ENCODE measurements around the gene CNTROB.
"Not testable (repeated sequence)": the region's sequence is repeated elsewhere in the genome, so short reads cannot be mapped to it uniquely, and the experiment has no call there.

CNTROB gene

DNA sequence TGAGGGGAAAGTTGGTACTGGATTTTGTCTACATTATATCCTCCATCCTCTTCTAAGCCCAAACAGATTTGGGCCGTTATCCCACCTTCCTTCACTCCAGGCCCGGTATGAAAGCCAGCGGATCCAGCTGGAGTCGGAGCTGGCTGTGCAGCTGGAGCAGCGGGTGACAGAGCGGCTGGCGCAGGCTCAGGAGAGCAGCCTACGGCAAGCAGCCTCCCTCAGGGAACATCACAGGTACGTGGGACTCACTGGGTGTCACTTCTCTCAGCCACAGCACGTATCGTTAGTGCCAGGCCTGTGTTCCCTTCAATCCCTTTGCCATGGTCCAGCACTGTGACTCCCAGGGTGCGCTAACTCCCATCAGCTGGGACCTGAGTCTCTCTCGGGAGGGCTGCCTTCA lies 11.3 kb downstream of the CNTROB start:
- no peak for DNase-seq (ENCODE audit: low read depth)

DNA sequence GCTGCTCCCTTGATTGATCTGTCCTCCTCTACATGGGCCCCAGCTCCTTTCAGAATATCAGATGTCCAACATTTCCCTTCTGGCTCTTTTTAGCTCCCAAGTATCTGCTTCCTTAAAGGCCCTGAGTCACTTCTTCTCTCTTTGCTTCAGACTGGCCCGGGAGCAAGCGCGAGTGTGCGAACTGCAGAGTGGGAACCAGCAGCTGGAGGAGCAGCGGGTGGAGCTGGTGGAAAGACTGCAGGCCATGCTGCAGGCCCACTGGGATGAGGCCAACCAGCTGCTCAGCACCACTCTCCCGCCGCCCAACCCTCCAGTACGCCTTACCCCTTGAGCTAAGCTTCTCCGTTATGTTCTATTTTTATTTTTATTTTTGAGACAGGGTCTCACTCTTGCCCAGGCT lies 12.3 kb downstream of the CNTROB start:
- DNase-seq (ENCODE audit: low read depth): no peak

DNA sequence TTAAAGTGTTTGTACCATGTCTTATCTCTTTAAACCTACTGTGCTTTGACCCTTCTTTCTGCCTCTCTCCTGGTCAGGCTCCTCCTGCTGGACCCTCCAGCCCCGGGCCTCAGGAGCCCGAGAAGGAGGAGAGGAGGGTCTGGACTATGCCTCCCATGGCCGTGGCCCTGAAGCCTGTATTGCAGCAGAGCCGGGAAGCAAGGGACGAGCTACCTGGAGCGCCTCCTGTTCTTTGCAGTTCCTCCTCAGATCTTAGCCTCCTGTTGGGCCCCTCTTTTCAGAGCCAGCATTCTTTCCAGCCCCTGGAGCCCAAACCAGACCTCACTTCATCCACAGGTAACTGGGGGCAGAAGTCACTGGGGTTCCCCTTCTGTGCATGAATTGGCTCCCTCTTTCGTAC lies 13.6 kb downstream of the CNTROB start:
- no peak for DNase-seq (ENCODE audit: low read depth)

DNA sequence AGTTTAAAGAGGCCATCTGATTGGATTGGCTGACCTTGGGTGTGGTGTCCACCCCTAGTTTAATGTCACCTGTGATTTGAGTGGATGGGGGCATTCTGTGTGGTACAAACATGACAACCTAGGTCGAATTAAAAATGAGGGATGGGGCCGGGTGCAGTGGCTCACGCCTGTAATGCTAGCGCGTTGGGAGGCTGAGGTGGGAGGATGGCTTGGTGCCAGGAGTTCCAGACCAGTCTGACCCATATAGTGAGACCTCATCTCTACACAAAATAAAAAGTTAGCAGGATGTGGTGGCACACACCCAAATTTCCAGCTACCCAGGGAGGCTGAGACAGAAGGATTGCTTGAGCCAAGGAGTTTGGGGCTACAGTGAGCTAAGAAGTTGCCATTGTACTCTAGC lies 14.4 kb downstream of the CNTROB start:
- no peak for DNase-seq (ENCODE audit: low read depth)

DNA sequence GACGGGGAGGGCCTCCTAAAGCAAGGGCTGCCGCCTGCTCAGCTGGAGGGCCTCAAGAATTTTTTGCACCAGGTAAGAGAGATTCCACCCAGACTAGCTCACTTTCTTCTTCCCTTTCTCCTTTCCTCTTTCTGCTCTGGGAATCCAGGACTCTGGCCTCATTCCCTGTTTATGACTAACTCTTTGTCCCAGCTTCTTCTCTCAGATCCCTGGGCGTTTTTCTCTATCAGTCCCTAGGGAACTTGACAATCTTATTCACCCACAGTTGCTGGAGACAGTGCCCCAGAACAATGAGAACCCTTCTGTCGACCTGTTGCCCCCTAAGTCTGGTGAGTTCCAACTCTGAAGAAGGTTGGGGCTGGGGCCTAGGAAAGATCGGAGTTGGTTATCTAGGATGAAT lies 15.6 kb downstream of the CNTROB start:
- no peak for DNase-seq (ENCODE audit: low read depth)

DNA sequence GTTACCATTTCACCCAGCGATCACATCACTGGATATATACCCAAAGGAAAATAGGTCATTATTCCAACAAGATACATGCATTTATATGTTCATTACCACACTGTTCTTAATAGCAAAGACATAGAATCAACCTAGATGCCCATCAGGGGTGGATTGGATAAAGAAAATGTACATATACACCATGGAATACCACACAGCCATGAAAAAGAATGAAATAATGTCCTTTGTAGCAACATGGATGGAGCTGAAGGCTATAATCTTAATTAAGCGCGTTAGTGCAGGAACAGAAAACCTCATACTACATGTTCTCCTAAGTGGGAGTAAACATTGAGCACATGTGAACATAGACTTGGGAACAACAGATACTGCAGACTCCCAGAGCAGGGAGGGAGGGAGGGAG lies 18.6 kb downstream of the CNTROB start:
- no peak for DNase-seq (ENCODE audit: low read depth)

DNA sequence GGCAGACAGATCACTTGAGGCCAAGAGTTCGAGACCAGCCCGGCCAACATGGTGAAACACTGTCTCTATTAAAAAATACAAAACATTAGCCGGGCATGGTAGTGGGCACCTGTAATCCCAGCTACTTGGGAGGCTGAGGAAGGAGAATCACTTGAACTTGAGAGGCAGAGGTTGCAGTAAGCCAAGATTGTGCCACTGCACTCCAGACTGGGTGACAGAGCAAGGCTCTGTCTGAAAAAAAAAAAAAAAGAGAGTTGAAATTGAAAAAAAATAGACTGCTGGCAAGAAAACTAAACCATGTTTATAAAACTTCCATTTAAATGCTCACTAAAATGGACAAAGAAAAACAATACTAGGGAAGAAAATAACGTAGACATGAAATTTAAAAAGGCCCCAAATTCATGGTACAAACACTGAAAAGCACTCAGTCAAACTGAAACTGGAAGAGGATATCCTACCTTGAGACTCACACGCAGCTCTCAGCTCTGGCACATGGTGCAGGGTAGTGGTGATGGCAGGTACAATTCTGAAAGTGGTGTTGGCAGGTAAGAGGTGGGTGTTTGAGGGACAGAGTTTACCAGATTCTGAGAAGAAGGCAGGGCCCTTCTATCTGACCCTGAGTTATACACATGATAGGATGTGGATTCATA lies 19.3 kb downstream of the CNTROB start:
- no peak for DNase-seq (ENCODE audit: low read depth)

DNA sequence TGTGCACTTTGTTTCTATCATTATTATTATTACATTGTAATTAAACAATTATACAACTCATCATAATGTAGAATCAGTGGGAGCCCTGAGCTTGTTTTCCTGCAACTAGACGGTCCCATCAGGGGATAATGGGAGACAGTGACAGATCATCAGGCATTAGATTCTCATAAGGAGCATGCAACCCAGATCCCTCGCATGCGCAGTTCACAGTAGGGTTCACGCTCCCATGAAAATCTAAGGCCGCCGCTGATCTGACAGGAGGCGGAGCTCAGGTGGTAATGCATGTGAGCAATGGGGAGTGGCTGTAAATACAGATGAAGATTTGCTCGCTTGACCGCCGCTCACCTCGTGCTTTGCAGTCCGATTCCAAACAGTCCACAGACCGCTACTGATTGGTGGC lies 21.3 kb downstream of the CNTROB start:
- DNase-seq (ENCODE audit: low read depth): not testable (repeated sequence)

DNA sequence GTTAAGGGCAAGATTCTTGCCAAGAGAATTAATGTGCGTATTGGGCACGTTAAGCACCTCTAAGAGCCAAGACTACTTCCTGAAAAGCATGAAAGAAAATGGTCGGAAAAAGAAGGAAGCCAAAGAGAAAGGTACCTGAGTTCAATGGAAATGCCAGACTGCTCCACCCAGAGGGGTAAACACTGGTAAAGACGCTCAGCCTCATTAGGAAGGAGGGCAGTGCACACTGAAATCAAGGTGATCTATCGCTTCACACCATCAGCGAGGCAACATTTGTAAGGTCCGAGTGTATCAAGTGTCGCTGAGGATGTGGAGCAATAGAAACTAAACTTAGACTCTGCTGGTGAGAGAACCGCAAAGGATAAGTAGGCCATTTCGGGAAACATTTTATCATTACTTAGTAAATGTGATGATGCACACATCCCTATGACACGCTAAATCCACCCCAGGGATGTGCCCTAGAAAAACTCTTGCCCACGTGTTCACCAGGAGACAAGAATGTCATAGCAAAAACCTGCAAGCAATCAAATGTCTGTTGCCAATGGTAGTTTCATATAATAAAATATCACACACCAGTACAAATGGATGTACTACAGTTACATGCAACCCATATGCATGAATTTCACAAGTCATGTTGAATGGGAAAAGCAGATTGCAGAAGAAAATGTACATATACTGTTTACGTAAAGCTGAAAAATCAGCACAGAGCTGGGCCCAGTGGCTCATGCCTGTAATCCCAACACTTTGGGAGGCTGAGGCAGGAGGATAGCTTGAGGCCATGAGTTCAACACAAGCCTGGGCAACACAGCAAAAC lies 23.6 kb downstream of the CNTROB start:
- no peak for DNase-seq (ENCODE audit: low read depth)

DNA sequence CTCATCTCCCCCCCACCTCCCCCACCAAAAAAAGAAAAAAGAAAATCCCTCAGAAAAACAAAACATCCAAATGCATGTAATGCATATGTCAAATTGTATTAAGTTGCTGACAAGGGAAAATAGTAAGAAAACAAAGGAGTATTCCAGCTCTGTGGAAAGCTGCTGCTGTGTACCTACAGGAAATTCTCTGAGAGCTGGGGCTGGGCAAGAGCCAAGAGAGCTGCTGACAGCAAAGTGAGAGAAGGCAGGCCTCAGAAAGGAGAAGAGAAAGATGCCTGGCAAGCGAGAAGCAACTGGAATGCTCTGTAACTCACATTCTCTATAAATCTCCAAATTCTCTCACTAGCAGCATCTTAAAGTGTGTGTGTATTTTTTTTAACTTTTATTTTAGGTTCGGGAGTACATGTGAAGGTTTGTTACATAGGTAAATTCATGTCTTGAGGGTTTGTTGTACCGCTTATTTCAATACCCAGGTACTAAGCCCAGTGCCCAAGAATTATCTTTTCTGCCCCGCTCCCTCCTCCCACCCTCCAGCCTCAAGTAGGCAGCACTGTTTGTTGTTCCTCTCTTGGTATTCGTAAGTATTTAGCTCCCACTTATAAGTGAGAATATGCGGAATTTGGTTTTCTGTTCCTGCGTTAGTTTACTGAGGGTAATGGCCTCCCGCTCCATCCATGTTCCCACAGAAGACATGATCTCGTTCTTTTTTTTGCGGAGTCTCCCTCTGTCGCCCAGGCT lies 24.4 kb downstream of the CNTROB start:
- peak; percentile 7 for DNase-seq (ENCODE audit: low read depth)

DNA sequence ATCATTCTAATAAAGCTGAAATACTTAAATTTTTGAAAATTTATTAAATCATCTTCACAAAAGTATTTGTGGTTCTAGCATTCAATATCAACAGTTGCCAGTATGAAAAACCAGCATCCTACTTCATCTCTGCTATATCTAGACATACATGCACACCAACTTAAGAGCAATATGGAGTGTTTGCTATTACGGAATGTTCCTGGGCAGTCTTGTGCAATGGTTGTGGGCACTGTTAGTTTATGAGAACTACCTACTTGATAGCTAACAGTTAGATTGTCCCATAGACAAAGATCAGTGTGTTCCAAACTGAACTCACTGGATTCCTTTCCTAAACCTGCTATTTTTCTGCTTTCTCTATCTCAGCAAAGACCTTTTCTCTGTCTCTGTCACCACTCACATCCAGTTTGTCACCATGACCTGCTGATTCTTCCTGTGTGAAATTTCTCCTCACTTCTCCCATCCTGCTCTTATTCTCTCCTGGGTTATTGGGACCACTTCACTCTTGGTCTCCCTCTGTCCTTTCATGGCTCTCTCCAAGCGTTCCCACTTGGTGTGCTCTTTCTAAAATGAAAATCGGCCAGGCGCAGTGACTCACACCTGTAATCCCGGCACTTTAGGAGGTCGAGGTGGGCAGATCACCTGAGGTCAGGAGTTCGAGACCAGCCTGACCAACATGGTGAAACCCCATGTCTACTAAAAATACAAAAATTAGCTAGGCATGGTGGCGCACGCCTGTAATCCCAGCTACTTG lies 27.7 kb downstream of the CNTROB start:
- DNase-seq (ENCODE audit: low read depth): peak; percentile 68

DNA sequence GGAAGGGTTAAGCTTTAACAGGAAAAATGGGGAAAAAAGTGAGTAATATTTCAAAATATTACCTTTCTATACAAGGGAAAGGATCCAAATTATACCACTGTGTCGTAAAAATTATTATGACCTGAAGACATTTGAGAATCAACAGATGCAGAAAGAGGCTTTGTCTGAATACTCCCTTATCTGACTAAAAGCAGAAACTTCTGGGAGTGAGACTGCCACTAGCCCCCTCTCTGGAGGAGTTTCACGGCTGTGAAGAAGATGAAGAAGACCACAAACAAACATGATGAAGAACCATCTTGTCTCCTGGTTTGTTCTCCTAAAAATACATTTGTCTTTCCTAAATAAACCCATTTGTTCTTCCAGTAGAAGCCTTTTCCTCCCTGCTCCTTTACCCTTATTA lies 29.4 kb downstream of the CNTROB start:
- DNase-seq (ENCODE audit: low read depth): no peak

DNA sequence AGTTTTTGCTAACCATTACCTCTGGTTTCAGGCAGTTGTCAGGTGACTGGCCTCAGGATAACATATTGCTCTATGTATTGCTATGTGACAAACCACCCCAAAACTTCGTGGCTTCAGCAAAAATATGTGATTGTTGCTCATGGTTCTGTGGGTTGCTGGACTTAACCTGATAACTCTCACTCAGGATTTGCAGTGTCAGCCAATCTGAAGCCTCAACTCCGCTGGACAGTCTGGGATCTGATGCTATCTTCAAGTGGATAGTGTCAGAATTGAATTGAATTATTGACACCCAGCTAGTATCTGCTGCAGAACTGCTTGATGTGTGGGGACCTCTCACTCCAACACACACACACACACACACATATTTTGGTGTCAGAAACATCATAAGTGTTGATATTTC lies 35.7 kb downstream of the CNTROB start:
- DNase-seq (ENCODE audit: low read depth): no peak

DNA sequence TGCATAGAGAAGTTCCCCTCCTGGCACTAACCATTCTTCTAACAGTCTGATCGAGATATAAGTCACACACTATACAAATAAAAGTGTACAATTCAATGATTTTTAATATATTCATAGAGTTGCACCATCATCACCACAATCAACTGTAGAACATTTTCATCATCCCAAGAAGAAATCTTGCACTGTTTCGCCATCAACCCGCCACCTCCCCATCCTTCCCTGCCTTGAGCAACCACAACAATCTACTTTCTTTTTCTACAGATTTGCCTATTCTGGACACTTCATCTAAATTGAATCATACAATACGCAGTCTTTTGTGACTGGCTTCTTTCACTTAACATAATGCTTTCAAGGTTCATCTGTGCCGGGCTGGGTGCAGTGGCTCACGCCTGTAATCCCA lies 37.4 kb downstream of the CNTROB start:
- peak; percentile 56 for DNase-seq (ENCODE audit: low read depth)

DNA sequence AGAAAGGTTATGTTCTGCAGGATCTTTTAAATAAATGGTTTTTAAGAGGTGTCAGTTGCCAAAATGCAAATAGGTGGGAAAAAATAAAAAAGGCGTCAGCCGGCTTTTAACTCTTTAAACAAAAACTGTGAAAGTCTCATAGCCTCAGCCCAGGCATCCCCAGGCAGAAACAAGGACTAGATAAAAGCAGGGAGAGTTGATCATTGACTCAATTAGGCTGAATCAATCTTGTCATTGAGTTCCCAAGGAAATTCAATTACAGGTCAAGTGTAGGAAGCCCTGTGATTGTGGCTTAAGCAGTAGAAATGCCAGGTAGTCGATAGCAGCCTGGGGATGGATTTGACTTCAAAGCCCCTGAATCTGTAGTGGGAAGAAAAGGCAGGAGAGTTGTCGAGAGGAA lies 39.6 kb downstream of the CNTROB start:
- no peak for DNase-seq (ENCODE audit: low read depth)

DNA sequence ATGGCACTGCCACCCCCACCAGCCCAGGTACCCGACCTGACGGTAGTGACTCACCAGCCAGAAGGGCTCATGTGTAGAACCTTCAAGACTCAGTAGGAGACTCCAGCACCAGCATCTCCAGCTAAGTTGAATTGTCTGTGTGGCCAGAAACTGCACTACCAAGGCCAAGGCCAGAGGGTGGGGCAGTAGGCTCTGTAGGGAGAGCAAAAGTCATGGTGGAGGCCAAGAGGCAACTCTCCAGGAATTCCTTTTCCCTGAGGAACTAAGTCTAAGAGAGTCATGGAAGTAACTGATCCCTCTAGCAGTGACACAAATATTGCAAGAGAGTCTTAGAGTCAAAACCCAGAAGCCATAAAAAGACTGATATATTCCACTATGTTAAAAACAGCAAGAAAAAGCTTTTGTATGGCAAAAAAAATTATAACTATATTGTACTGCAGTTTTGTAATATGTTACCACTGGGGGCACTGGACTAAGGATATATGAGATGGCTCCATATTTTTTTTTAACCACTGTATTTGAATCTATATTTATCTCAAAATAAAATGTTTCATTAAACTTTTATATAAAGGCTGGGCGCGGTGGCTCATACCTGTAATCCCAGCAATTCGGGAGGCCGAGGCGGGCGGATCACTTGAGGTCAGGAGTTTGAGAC lies 40.3 kb downstream of the CNTROB start:
- peak; percentile 19 for DNase-seq (ENCODE audit: low read depth)

DNA sequence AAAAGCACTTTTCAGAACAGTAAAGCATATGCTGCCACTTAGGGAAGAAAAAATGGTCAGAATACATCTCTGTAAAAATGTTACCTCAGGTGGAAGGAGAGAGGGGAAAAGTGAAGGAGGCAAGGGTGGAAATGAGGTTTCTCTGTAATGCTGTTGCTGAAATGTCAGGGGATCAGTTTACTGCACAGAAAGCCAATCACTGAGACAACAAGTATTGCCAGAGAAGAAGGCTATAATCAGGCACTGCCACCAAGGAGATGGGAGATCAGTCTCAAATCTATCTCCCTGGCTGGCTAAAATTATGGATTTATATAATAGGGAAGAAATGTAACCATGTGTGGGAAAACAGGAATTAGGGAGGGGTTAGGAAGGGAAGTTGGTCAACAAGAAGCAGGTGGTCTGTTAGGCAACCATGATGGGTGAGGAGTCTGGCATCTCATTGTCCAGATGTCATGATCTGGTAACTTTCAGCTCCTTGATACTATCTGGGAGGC lies 42.7 kb downstream of the CNTROB start:
- no peak for DNase-seq (ENCODE audit: low read depth)

DNA sequence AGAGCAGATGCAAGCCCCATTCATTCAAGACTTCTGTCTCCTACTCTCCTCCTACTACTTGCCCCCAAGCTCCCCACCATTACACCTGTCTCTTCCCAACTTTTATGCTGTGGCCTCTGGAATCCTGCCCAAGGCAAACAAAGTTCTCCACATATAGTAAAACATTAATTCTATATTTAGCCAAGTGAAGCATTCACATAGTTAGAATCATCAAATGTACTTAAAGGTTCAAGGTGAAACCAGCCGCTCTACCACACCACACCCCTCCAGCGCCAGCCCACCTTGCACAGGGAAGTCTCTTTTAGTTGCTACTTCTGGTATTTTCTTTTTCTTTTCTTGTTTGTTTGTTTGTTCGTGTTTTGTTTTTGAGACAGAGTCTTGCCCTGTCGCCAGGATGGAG lies 45.0 kb downstream of the CNTROB start:
- no peak for DNase-seq (ENCODE audit: low read depth)

DNA sequence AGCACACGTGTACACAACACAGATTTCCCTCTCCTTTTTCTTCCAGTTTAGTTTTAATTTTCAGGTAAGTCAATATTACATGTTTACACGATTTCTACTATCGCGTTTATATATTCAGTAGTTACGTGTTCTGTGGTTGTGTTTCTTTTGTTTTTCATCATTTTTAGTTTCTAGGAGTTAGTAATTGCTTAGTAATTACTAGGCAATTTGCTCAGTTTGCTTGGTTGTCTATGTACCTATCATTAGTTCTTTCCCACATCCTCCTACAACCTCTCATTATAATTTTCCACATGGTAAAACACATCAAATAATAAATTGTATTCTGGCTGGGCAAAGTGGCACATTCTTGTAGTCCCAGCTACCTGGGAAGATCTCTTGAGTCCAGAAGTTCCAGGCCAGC lies 45.8 kb downstream of the CNTROB start:
- no peak for DNase-seq (ENCODE audit: low read depth)

DNA sequence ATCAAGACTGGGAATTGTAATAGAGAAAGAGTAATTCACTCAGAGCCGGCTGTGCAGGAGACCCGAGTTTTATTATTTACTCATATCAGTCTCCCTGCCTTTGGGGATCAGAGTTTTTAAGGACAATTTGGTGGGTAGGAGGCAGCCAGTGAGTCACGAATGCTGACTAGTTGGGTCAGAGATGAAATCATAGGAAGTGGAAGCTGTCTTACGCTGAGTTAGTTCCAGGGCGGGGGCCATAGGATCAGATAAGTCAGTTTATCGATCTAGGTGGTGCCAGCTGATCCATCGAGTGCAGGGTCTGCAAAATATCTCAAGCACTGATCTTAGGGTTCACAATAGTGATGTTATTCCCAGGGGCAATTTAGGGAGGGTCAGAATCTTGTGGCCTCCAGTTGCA lies 50.2 kb downstream of the CNTROB start:
- DNase-seq (ENCODE audit: low read depth): peak; percentile 79

DNA sequence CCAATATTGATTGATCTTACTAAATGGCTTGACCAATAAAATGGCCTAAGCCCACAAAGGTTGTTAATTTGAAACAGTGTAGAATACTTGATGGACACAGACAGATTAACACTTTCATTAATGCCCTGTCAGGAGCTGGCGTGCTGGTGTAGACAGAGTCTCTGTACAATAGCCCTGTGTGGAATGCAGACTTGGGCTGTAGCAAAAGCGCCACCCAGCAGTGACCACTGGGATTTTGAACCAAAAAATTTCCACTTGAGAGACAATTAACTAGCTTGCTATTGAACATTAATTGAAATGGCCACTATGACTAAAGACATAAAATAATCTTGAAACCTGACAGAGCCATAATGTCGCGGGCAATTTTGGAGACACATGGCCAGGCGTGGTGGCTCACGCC lies 50.7 kb downstream of the CNTROB start:
- DNase-seq (ENCODE audit: low read depth): peak; percentile 16

DNA sequence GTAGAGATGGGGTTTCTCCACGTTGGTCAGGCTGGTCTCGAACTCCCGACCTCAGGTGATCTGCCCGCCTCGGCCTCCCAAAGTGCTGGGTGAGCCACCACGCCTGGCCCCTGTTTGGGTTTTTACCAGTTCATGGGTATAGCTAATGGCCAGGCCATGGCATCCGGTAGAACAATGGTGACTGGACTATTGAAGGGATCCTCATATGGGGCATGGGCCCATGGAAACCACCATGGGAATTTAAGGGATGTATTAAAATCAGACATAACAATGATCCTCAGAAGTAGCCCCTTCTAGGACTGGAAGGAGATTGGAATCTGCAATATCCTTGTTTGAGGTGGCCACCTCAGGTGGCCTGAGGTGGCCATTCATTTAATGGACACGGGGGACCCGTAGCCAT lies 52.9 kb downstream of the CNTROB start:
- DNase-seq (ENCODE audit: low read depth): no peak

Measured in iris pigment epithelial cell (primary cell).